Gastrocnemius medialis (tissue), 4 donors: ENCODE results near the gene TFCP2L1. TPM values are rescaled to one million over a fixed set of nuclear protein-coding genes. Genes with fewer than 3 reads are reported as not detected.

Experiments
- ATAC-seq, 2 donors: fragments of 150-250 bp; one replicate each; pipeline ENCODE4 v1.9.1; 2016
- DNase-seq, 2 donors: peaks; one replicate each; pipeline ENCODE4 v3.0.0-alpha.2; 2019
- H3K27ac ChIP-seq, 4 donors: fragments of 200-600 bp; sonication (generic); 1 replicate in 1 of 4; 2 replicates in 3 of 4; pipeline ENCODE4 v1.5.1; 2016 to 2018; ENCODE audit warnings: mild to moderate bottlenecking in 2 of 4, moderate library complexity in 1 of 4
- H3K27me3 ChIP-seq, 3 donors: fragments of 200-600 bp; sonication (generic) in 2 of 3; 1 replicate in 1 of 3; 2 replicates in 2 of 3; pipeline versions ENCODE4 v1.5.1 to v1.6.0; 2016 to 2019; ENCODE audit warnings: mild to moderate bottlenecking in 1 of 3, moderate library complexity in 1 of 3
- H3K36me3 ChIP-seq, 2 donors: fragments of 200-600 bp; sonication (generic) in 1 of 2; one replicate each; pipeline ENCODE4 v1.5.1; 2017 to 2018
- H3K4me1 ChIP-seq, 2 donors: fragments of 200-600 bp; sonication (generic) in 1 of 2; one replicate each; pipeline ENCODE4 v1.5.1; 2016 to 2017; ENCODE audit warnings: mild to moderate bottlenecking in 2 of 2
- H3K4me3 ChIP-seq, 4 donors: fragments of 200-600 bp; sonication (generic) in 3 of 4; 1 replicate in 1 of 4; 2 replicates in 3 of 4; pipeline ENCODE4 v1.5.1; 2016 to 2019; ENCODE audit warnings: mild to moderate bottlenecking in 2 of 4
- H3K9me3 ChIP-seq, 3 donors: fragments of 200-600 bp; sonication (generic) in 2 of 3; 1 replicate in 1 of 3; 2 replicates in 2 of 3; pipeline ENCODE4 v1.5.1; 2016 to 2019
- CTCF ChIP-seq, 5 experiments: fragments of 450-650 bp in 3 of 5; fragments of 200-600 bp in 2 of 5; sonication (generic) in 2 of 5; IDR thresholded peaks in 4 of 5; conservative IDR thresholded peaks in 1 of 5; 1 replicate in 4 of 5; 2 replicates in 1 of 5; pipeline ENCODE4 v1.5.1; 2016 to 2019; ENCODE audit warnings: antibody characterized with exemption in 5 of 5, mild to moderate bottlenecking in 3 of 5, moderate library complexity in 3 of 5
- POLR2A ChIP-seq, 2 donors: fragments of 450-650 bp; IDR thresholded peaks; one replicate each; pipeline ENCODE4 v1.6.1; 2017; ENCODE audit warnings: antibody characterized with exemption in 2 of 2, mild to moderate bottlenecking in 2 of 2, moderate library complexity in 2 of 2
- in situ Hi-C, 4 donors: fragments of 200-750 bp; cut with MboI; loops; one replicate each; pipeline versions ENCODE4 v1.15.0 to v1.8.0; 2017; ENCODE audit warnings: low sequenced_read_pairs in 4 of 4
- intact Hi-C: fragments of 100-400 bp; cut with DNase I; formaldehyde crosslinking; loops from one replicate; pipeline ENCODE4 v1.15.1; 2023; ENCODE audit warnings: low total_unique reads
- total RNA-seq, 4 donors: library from RNA; depleted of rRNA; stranded (reverse); fragments of >200 nt; gene quantifications; one replicate each; pipeline versions ENCODE4 v1.1.0 to v1.2.3, GENCODE V29; 2016

Gene TFCP2L1
- total RNA-seq, 4 donors from 2014 or later, result 1.2 to 3.2 (median 1.8) TPM

DNA sequence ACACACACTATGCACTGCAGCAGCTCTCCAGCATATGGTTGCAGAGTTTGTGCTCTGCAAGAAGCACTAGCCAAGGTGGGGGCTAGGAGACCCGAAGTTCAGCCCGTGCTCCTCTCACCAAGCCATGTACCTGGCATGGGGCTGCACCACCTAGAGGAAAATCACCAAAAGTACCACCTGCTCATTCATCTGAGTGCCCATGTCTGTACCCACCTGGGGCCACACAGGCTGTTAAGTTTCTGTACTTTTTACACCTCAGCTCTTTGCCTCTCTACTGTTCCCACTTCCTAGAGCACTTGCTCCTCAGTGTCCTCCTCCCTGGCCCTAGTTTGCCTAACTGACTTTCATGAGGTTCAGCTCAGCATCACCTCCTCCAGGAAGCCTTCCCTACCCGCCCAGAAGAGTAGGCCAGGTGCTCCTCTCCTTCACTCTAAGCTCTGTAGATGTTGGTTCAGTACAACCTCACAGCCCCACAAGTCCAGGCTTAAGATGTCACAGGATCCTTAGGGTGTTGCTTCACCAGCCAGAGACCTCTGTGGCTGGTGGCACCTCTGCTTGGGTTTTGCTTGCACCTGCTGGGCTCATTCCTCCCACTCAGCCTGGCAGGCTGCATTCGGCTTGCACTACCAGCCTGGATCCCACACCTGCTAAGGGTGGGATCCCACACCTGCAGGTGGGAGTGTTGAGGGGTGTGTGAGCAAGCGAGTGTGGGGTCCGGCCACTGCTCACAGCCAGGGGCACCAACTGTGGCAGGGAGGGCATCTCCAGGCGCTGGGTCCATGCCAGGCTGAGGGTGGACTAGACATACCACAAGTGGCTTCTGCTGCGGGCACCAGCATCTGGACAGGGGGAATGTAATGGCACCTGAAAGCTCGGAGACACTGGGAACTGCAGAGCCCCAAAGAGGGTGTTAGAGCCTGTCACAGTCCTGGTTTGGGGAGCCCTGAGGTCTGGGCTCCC lies 10.2 kb upstream of the TFCP2L1 start:
- TF ChIP-seq POLR2A (IDR thresholded peaks at IDR 0.05) (no peak), CTCF (IDR thresholded peaks at IDR 0.05 in 4 of 5, conservative IDR thresholded peaks at IDR 0.05 in 1 of 5) (no peak)
- Histone ChIP-seq H3K9me3 (no peaks in the 10 kb centered on the region), H3K27ac (no peak overlapping the region), H3K27me3 (peaks cover 0 to under 1% (median 0%) of the 10 kb centered on the region in 3 donors), H3K4me1 (no peaks in the 10 kb centered on the region), H3K4me3 (no peak overlapping the region), H3K36me3 (no peaks in the 10 kb centered on the region)
- ATAC-seq, result no peak
- no peak for DNase-seq
- in situ Hi-C loops (no loop called here), intact Hi-C loops (loop anchor here (5.0 kb wide), 1 partner anchor 198 kb away; no protein-coding TSS in a partner anchor)

DNA sequence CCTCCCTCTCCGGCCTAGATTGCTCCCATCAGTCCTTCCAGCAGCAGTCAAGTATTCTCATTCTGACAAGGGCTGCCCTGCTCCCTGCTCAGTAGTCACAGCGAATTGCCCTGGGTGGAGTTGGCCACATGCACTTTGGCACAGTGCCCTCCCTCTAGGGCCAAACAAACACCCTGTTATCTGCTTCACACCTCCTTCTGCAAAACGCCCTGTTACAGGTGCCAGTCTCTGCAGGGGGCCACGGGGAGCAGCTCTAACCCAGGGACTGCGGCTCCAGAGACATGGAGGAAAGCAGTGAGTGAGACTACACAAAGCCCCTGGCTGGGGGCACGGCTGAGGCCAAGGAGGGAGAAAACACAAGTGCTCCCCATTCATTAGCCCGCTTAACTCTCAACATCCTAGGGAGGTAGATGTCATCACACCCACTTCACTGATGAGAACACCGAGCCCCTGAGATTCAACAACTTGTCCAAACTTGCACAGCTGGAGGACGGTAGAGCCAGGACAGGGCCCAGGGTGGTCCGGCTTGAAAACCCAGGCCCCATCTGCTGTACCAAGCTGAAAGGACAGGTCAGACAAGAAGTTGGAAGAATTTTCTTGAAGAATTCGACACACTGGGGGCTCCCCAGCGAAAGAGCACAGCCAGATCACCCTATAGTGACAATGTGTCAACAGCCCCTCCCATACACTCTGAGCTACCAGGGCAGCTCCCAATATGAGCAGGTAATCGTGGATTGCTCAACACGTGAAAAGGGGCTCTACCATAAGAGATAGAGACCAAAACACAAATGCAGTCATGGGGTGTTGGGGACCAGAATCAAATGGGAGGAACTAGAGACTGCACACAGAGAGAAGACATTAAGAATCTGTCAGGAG lies 8.7 kb upstream of the TFCP2L1 start:
- intact Hi-C loops (no loop called here), in situ Hi-C loops (no loop called here)
- Histone ChIP-seq H3K9me3 (no peaks in the 10 kb centered on the region), H3K4me1 (no peaks in the 10 kb centered on the region), H3K27ac (no peak overlapping the region), H3K27me3 (no peaks in the 10 kb centered on the region), H3K4me3 (no peak overlapping the region), H3K36me3 (no peaks in the 10 kb centered on the region)
- ATAC-seq (no peak), DNase-seq (no peak)
- no peak for TF ChIP-seq CTCF (IDR thresholded peaks at IDR 0.05 in 4 of 5, conservative IDR thresholded peaks at IDR 0.05 in 1 of 5)
- TF ChIP-seq POLR2A (IDR thresholded peaks at IDR 0.05), result no peak

DNA sequence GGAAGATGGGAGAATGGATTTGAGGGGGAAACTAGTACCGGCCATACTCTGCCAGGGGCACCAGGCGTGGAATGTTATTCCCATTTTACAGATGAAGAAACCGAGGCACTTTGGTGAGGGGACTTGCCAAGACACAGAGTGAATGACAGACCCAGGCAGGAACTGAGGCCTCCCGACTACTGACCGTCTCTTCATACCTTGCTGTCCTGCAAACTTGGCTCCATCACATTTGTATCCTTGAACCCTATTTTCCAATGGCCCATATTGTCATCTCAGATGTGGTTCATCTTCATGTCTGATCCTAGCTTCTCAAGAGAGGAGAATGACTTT lies 6.2 kb upstream of the TFCP2L1 start:
- TF ChIP-seq POLR2A (IDR thresholded peaks at IDR 0.05), result no peak
- TF ChIP-seq CTCF (IDR thresholded peaks at IDR 0.05 in 4 of 5, conservative IDR thresholded peaks at IDR 0.05 in 1 of 5), result no peak
- in situ Hi-C loops (no loop called here), intact Hi-C loops (no loop called here)
- Histone ChIP-seq H3K27me3 (peaks cover 0 to 3% (median 0%) of the 10 kb centered on the region in 3 donors), H3K4me1 (no peaks in the 10 kb centered on the region), H3K9me3 (no peaks in the 10 kb centered on the region), H3K4me3 (no peak overlapping the region), H3K36me3 (no peaks in the 10 kb centered on the region), H3K27ac (no peak overlapping the region)
- no peak for ATAC-seq
- no peak for DNase-seq

DNA sequence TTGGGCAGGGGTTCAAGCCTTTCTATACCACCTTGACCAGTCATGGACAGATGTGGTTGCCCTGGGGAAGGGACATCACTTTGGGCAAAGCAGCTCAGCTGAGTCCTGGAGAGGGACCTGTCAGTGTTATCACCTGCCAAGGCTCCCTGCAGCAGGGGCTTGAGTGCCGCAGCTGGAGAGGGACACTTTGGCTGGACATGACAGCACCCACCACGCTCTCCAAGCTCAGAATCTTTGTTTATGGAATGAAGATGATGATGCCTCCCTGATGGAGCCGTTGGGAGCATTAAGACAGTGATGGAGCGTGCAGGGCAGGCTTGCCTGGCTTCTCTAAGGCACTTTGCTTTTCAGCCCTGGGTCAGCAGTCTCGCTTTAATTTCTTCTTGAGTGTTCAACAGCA lies 4.3 kb upstream of the TFCP2L1 start:
- in situ Hi-C loops (no loop called here), intact Hi-C loops (no loop called here)
- no peak for TF ChIP-seq POLR2A (IDR thresholded peaks at IDR 0.05)
- no peak for TF ChIP-seq CTCF (IDR thresholded peaks at IDR 0.05 in 4 of 5, conservative IDR thresholded peaks at IDR 0.05 in 1 of 5)

More for the DNA sequence above, 4.3 kb upstream of the TFCP2L1 start:
- Histone ChIP-seq H3K9me3 (no peaks in the 10 kb centered on the region), H3K27me3 (peaks cover 3 to 11% (median 8%) of the 10 kb centered on the region in 3 donors), H3K4me3 (no peak overlapping the region), H3K36me3 (no peaks in the 10 kb centered on the region), H3K4me1 (no peaks in the 10 kb centered on the region), H3K27ac (no peak overlapping the region)
- no peak for DNase-seq
- ATAC-seq, result no peak
